GM12874 (cell line): ENCODE measurements around the gene DCLK2.

Experiments
- TF ChIP-seq, protein P1 (sequence below): IDR thresholded peaks from 2 replicates; pipeline ENCODE4 v1.5.1; 2011; ENCODE audit warnings: low read depth, mild to moderate bottlenecking, control low read depth, low read length, moderate library complexity; ENCODE audit not compliant: insufficient read depth

DCLK2 gene

GRCh38 chr4:150286656-150287055 lies 208.4 kb downstream of the DCLK2 start:
- TF ChIP-seq, protein P1, sequence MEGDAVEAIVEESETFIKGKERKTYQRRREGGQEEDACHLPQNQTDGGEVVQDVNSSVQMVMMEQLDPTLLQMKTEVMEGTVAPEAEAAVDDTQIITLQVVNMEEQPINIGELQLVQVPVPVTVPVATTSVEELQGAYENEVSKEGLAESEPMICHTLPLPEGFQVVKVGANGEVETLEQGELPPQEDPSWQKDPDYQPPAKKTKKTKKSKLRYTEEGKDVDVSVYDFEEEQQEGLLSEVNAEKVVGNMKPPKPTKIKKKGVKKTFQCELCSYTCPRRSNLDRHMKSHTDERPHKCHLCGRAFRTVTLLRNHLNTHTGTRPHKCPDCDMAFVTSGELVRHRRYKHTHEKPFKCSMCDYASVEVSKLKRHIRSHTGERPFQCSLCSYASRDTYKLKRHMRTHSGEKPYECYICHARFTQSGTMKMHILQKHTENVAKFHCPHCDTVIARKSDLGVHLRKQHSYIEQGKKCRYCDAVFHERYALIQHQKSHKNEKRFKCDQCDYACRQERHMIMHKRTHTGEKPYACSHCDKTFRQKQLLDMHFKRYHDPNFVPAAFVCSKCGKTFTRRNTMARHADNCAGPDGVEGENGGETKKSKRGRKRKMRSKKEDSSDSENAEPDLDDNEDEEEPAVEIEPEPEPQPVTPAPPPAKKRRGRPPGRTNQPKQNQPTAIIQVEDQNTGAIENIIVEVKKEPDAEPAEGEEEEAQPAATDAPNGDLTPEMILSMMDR, result no peak

GRCh38 chr4:150289198-150289597 lies 211.0 kb downstream of the DCLK2 start:
- TF ChIP-seq, protein P1, result no peak

GRCh38 chr4:150289881-150290280 lies 211.6 kb downstream of the DCLK2 start:
- TF ChIP-seq, protein P1, result no peak

DNA sequence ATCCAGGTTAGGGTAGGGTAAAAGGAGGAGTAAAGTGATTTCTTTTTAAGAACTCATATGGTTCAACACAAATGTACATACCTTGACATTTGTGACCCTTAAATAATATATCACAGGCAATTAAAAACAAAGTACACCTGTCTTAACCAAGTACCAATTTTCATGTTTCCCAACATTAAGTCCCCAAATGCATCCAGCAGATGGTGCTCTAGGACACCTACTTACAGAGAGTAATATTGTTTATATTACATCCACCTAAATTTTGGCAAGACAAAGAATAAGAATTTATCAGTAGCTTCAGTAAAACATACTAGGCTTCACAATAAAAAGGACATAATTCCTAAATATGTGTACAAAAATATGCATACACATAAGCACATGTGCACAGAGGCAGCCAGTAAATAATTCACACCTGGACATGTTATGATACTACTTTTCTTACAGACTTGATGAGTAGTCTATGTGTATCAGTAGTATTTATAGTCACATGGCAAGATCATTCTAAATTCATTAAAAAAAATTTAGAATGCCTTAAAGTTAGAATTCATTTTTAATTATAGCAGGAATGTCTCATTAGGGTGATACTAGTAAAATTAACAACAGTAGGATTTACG lies 219.7 kb downstream of the DCLK2 start:
- TF ChIP-seq, protein P1, result peak; percentile 38; the same call in 1 of the 2 replicates

DNA sequence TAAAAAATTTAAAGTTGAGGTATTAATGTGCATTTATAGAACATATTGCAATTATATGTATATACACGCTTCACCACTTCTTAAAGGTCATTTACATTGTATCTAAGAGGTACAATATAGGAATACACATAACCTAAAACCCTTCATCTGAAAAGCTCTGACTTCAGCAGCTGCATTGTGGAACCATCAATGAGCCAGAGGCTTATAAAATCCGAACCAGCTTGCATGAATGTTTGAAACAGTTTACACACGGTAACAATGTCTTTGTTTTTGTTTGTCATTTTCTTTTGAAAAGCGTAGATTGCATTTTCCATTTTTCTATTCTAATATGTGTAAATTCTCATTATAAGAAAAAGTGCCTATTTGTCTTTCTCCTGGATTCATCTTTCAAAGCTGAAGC lies 221.6 kb downstream of the DCLK2 start:
- TF ChIP-seq, protein P1, result no peak

DNA sequence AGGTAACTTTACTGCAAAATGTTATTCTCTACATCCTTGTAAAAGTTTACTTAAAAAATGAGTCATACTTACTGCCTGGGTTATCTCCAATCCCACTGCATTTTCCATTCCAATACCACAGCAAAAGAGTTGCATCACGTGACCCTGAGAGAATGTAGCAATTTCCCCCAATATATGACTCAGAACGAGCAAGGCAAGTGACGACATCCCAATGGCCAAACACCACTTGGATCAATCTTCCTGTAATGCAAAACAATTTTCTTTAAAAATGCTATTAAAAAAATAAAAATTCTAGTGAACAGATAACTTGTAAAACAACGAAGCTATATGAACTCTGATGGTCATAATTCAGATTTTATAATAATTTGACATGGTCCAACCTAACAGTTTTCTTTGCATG lies 224.3 kb downstream of the DCLK2 start:
- TF ChIP-seq, protein P1, result no peak

GRCh38 chr4:150305995-150306394 lies 227.8 kb downstream of the DCLK2 start:
- TF ChIP-seq, protein P1, result no peak
